Trophoblast cell (in vitro differentiated cells and primary cell): Measurements from ENCODE around the gene CABP7.

Experiments
- DNase-seq, 2 donors: peaks; one replicate each; pipeline ENCODE4 v3.0.0-alpha.2; 2016
- H2AFZ ChIP-seq: 2 replicates; pipeline ENCODE4 v1.6.1; 2013; ENCODE audit warnings: low read length, moderate library complexity, mild to moderate bottlenecking; ENCODE audit not compliant: insufficient read depth, poor library complexity
- H2AK5ac ChIP-seq: 2 replicates; pipeline ENCODE4 v1.6.1; 2013; ENCODE audit warnings: mild to moderate bottlenecking, low read length
- H2BK120ac ChIP-seq: 2 replicates; pipeline ENCODE4 v1.6.1; 2013; ENCODE audit warnings: low read length, mild to moderate bottlenecking, moderate library complexity; ENCODE audit not compliant: insufficient read depth, poor library complexity
- H2BK12ac ChIP-seq: 2 replicates; pipeline ENCODE4 v1.6.1; 2013; ENCODE audit warnings: mild to moderate bottlenecking, low read length, moderate library complexity
- H2BK5ac ChIP-seq: 2 replicates; pipeline ENCODE4 v1.6.1; 2013; ENCODE audit warnings: low read length, low read depth, moderate library complexity, mild to moderate bottlenecking; ENCODE audit not compliant: poor library complexity
- H3K14ac ChIP-seq: 2 replicates; pipeline ENCODE4 v1.6.1; 2013; ENCODE audit warnings: mild to moderate bottlenecking, low read length
- H3K18ac ChIP-seq: 2 replicates; pipeline ENCODE4 v1.6.1; 2013; ENCODE audit warnings: mild to moderate bottlenecking, low read length
- H3K23ac ChIP-seq: 2 replicates; pipeline ENCODE4 v1.6.1; 2013; ENCODE audit warnings: low read length
- H3K27ac ChIP-seq: 2 replicates; pipeline ENCODE4 v1.5.1; 2013; ENCODE audit warnings: low read depth, mild to moderate bottlenecking, inconsistent platforms, low read length, moderate library complexity
- H3K27me3 ChIP-seq: 2 replicates; pipeline ENCODE4 v1.6.1; 2013; ENCODE audit warnings: inconsistent platforms, mild to moderate bottlenecking, low read length, moderate library complexity; ENCODE audit not compliant: insufficient read depth
- H3K36me3 ChIP-seq, 2 experiments: 1 replicate in 1 of 2; 2 replicates in 1 of 2; pipeline ENCODE4 v1.6.1; 2013; ENCODE audit warnings: low read length in 2 of 2, mild to moderate bottlenecking in 2 of 2, moderate library complexity in 1 of 2; ENCODE audit not compliant: insufficient read depth in 2 of 2, control insufficient read depth in 1 of 2
- H3K4ac ChIP-seq: 2 replicates; pipeline ENCODE4 v1.6.1; 2013; ENCODE audit warnings: low read depth, mild to moderate bottlenecking, low read length, moderate library complexity
- H3K4me1 ChIP-seq, 2 experiments: 1 replicate in 1 of 2; 2 replicates in 1 of 2; pipeline ENCODE4 v1.6.1; 2013; ENCODE audit warnings: low read length in 2 of 2, mild to moderate bottlenecking in 2 of 2, moderate library complexity in 1 of 2; ENCODE audit not compliant: insufficient read depth in 2 of 2, control insufficient read depth in 1 of 2
- H3K4me2 ChIP-seq: 2 replicates; pipeline ENCODE4 v1.6.1; 2013; ENCODE audit warnings: inconsistent platforms, mild to moderate bottlenecking, low read length, moderate library complexity
- H3K4me3 ChIP-seq: 2 replicates; pipeline ENCODE4 v1.5.1; 2013; ENCODE audit warnings: mild to moderate bottlenecking, low read depth, low read length, inconsistent platforms
- H3K79me1 ChIP-seq: one replicate; pipeline ENCODE4 v1.6.1; 2013; ENCODE audit warnings: low read length
- H3K79me2 ChIP-seq: 2 replicates; pipeline ENCODE4 v1.6.1; 2013; ENCODE audit warnings: low read length, mild to moderate bottlenecking; ENCODE audit not compliant: control insufficient read depth, insufficient read depth, poor library complexity
- H3K9ac ChIP-seq: 2 replicates; pipeline ENCODE4 v1.6.1; 2013; ENCODE audit warnings: mild to moderate bottlenecking, low read length
- H3K9me3 ChIP-seq: 2 replicates; pipeline ENCODE4 v1.6.1; 2013; ENCODE audit warnings: low read depth, mild to moderate bottlenecking, control low read depth, inconsistent platforms, low read length; ENCODE audit not compliant: insufficient read depth
- H4K12ac ChIP-seq: 2 replicates; pipeline ENCODE4 v1.6.1; 2013; ENCODE audit warnings: low read depth, mild to moderate bottlenecking, low read length, moderate library complexity
- H4K8ac ChIP-seq: 2 replicates; pipeline ENCODE4 v1.6.1; 2013; ENCODE audit warnings: low read depth, mild to moderate bottlenecking, low read length, moderate library complexity
- H4K91ac ChIP-seq: one replicate; pipeline ENCODE4 v1.6.1; 2013; ENCODE audit warnings: low read depth, mild to moderate bottlenecking, low read length, moderate library complexity
- whole genome bisulfite sequencing: extraction: QIAGEN DNeasy Blood & Tissue Kit; methylation state at CpG from one replicate; pipeline ENCODE4 v1.1.7; 2013; ENCODE audit warnings: missing lambda C conversion rate; ENCODE audit not compliant: insufficient read length, insufficient coverage; ENCODE audit errors: extremely low coverage; 5-methylcytosine and 5-hydroxymethylcytosine counted together

The CABP7 gene

DNA sequence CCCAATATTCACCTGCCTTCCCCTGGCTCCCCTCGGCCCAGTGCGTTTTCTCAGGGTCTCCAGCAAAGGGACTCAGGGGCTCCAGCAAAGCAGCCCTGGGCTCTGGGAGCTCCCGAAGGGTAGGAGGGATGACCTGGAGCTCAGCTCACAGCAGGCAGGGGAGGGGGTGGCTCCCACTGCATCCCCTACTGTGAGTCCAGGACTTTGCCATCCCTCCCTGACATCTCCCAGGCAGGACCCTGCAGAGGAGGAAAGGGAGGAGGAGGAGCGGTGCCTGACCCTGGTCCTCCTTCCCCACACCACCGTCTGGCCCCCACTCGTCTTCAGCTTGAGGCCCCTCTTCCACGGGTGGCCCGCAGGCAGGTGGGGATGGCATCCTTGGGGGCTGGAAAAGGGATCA is 5.0 kb downstream of the CABP7 start:
- H3K79me1 ChIP-seq = no peaks in the 10 kb centered on the region
- peaks cover 16% of the 10 kb centered on the region for H3K27me3 ChIP-seq
- H3K18ac ChIP-seq = no peak overlapping the region
- H3K4ac ChIP-seq = no peak overlapping the region
- no peak overlapping the region for H4K91ac ChIP-seq
- no peak overlapping the region for H3K9ac ChIP-seq
- no peak for DNase-seq
- H2BK12ac ChIP-seq = no peak overlapping the region
- no peak overlapping the region for H3K14ac ChIP-seq
- no peak overlapping the region for H3K4me2 ChIP-seq
- no peak overlapping the region for H3K4me3 ChIP-seq
- no peak overlapping the region for H4K8ac ChIP-seq
- no peaks in the 10 kb centered on the region for H3K4me1 ChIP-seq
- H3K79me2 ChIP-seq = no peaks in the 10 kb centered on the region
- H3K9me3 ChIP-seq = peaks cover 4% of the 10 kb centered on the region
- H4K12ac ChIP-seq = no peak overlapping the region
- H3K23ac ChIP-seq = no peak overlapping the region
- H2AK5ac ChIP-seq = no peak overlapping the region
- no CpG with 5 or more reads among the region's 8 CpGs for WGBS
- H2BK5ac ChIP-seq = no peak overlapping the region
- no peak overlapping the region for H2BK120ac ChIP-seq
- no peak overlapping the region for H3K27ac ChIP-seq
- no peak overlapping the region for H2AFZ ChIP-seq
- peaks cover 0 to 1% of the 10 kb centered on the region in 2 experiments for H3K36me3 ChIP-seq

DNA sequence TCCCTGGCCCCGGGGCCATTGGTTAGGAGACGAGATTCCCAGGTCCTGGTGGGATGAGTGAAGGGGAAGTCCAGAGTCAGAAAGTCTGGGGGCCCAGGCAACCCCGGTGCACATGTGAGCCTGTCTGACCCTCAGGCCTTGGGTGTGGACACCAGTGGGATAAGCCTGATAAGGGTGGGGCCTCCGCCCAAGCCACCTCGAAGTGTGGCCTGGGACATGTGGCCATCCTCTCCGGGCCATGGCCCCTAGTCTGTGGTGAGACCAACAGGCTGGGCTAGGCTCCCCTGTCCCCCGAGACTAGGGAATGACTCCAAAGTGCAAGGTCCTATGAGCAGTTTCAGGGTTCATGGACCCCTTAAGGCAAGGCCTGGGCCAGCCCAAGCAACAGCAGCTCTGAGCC is 6.3 kb downstream of the CABP7 start:
- Histone ChIP-seq H3K9me3 (peaks cover 4% of the 10 kb centered on the region), H2AK5ac (no peak overlapping the region), H2AFZ (no peak overlapping the region), H2BK5ac (no peak overlapping the region), H3K4me1 (no peaks in the 10 kb centered on the region), H3K9ac (no peak overlapping the region), H3K18ac (no peak overlapping the region), H3K23ac (no peak overlapping the region), H3K79me1 (no peaks in the 10 kb centered on the region), H3K27ac (no peak overlapping the region), H2BK12ac (no peak overlapping the region), H3K4ac (no peak overlapping the region), H3K14ac (no peak overlapping the region), H3K27me3 (peaks cover 6% of the 10 kb centered on the region), H4K91ac (no peak overlapping the region), H3K36me3 (peaks cover 0 to 2% of the 10 kb centered on the region in 2 experiments), H4K8ac (no peak overlapping the region), H3K4me2 (no peak overlapping the region), H3K4me3 (no peak overlapping the region), H4K12ac (no peak overlapping the region), H2BK120ac (no peak overlapping the region), H3K79me2 (no peaks in the 10 kb centered on the region)
- WGBS = no CpG with 5 or more reads among the region's 7 CpGs
- DNase-seq = no peak

DNA sequence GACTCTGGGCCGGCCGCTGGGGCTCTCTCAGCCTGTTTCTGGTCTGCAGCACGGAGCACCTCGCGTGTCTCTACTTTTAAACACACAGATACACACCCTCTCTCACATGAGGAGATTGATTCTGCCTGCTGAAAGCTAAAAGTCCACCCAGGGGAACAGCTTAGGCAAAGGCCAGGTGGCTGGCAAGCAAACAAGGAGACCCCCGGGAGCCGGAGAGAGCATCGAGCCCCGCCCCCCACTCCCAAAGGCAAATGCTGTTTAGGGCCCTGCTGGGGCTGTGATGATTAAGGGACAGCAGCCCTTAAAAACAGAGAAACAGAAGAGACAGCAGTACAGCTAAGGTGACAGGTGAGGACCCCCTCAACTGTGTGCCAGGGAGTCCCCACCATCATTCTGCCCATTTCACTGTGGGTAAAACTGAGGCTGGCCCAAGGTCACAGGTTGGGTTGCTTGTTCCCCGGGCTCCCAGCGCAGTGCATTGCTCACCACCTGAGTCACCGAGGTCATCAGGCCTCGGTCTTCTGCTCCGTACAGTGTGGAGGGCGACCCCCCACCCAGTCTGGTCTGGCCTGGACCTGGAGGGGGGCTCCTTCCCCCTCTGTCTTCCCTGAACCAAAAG is 6.8 kb downstream of the CABP7 start:
- no peak overlapping the region for H4K91ac ChIP-seq
- no peak overlapping the region for H3K27ac ChIP-seq
- H3K9ac ChIP-seq = no peak overlapping the region
- no peak overlapping the region for H3K4me2 ChIP-seq
- no peak overlapping the region for H3K23ac ChIP-seq
- peaks cover 2% of the 10 kb centered on the region for H3K27me3 ChIP-seq
- no peaks in the 10 kb centered on the region for H3K79me1 ChIP-seq
- H3K4me1 ChIP-seq = no peaks in the 10 kb centered on the region
- H4K12ac ChIP-seq = no peak overlapping the region
- DNase-seq = no peak
- no peak overlapping the region for H2BK12ac ChIP-seq
- H4K8ac ChIP-seq = no peak overlapping the region
- H2AFZ ChIP-seq = no peak overlapping the region
- H3K79me2 ChIP-seq = no peaks in the 10 kb centered on the region
- H3K14ac ChIP-seq = no peak overlapping the region
- WGBS = no CpG with 5 or more reads among the region's 15 CpGs
- H3K4ac ChIP-seq = no peak overlapping the region
- no peak overlapping the region for H3K4me3 ChIP-seq
- peaks cover 4% of the 10 kb centered on the region for H3K9me3 ChIP-seq
- H2AK5ac ChIP-seq = no peak overlapping the region
- no peak overlapping the region for H2BK120ac ChIP-seq
- H3K36me3 ChIP-seq = peaks cover 0 to 2% of the 10 kb centered on the region in 2 experiments
- H3K18ac ChIP-seq = no peak overlapping the region
- no peak overlapping the region for H2BK5ac ChIP-seq

DNA sequence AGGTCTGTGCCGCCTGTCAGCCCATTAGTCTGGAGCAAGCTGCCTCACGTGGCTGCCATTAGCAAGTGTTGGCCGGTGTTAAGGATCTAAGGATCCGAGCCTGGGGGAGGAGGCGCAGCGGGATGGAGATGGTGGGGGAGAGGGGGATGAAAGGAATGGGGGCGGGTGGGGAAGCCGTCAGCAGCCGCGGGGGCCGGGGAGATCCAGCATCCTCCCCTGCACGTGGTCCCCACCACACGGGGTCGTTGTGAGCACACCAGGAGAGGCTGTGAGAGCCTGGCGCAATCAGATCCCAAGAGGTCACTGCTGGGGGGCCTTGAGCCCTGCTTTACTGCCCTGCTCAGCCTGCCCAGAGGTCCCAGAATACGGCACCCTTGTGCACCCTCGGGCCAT is 7.3 kb downstream of the CABP7 start:
- Histone ChIP-seq H2AK5ac (no peak overlapping the region), H3K23ac (no peak overlapping the region), H2BK5ac (no peak overlapping the region), H4K8ac (no peak overlapping the region), H4K12ac (no peak overlapping the region), H4K91ac (no peak overlapping the region), H3K4me2 (no peak overlapping the region), H3K4ac (no peak overlapping the region), H3K79me2 (no peaks in the 10 kb centered on the region), H3K36me3 (peaks cover 0 to 2% of the 10 kb centered on the region in 2 experiments), H3K9me3 (peaks cover 4% of the 10 kb centered on the region), H2AFZ (no peak overlapping the region), H3K14ac (no peak overlapping the region), H2BK120ac (no peak overlapping the region), H3K27ac (no peak overlapping the region), H3K18ac (no peak overlapping the region), H3K4me1 (no peaks in the 10 kb centered on the region), H2BK12ac (no peak overlapping the region), H3K27me3 (no peaks in the 10 kb centered on the region), H3K9ac (no peak overlapping the region), H3K4me3 (no peak overlapping the region), H3K79me1 (no peaks in the 10 kb centered on the region)
- DNase-seq = peak in 1 of 2 donors; percentile 8
- WGBS = no CpG with 5 or more reads among the region's 17 CpGs
